Omental fat pad (tissue), 4 donors: Measurements from ENCODE around the gene TMEM167A. TPM values are rescaled to one million over a fixed set of nuclear protein-coding genes. Genes with fewer than 3 reads are reported as not detected.

Experiments used
- ATAC-seq: fragments of 150-250 bp; one replicate; pipeline ENCODE4 v1.9.1; 2016; ENCODE audit warnings: mild to moderate bottlenecking, moderate library complexity; ENCODE audit not compliant: low FRiP score
- DNase-seq: peaks from one replicate; pipeline ENCODE4 v3.0.0-alpha.2; 2019; ENCODE audit warnings: low spot score
- total RNA-seq, 4 donors: library from RNA; depleted of rRNA; stranded (reverse); fragments of >200 nt; gene quantifications; one replicate each; pipeline ENCODE4 v1.1.0, GENCODE V29; 2016
- TF ChIP-seq, protein P1 (sequence below), 3 donors: fragments of 450-650 bp; IDR thresholded peaks; one replicate each; pipeline ENCODE4 v1.5.1; 2016 to 2017; ENCODE audit warnings: antibody characterized with exemption in 3 of 3, mild to moderate bottlenecking in 3 of 3, moderate library complexity in 2 of 3

Gene TMEM167A
- total RNA-seq, 4 donors from 2014 or later = 41.6 to 51.9 (median 50.4) TPM

DNA sequence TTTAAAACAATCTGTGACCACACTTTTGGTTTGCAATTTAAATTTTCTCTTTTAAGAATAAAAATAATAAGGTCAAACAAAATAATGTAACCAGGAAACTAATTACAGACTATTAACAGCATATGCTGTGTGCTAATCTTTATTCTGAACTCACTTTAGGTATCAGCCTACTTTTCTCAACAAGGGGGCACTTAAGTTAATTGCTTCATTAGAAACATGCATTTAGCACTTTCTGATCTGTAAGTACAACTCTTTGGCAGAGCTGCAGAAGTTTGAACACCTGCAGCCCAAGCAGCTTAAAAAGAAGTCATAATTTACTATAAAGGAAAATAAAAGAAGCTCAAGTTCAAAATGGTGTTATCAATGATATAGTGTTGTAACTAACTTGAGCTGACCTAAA, 21.8 kb upstream of the TMEM167A start:
- ATAC-seq = no peak
- TF ChIP-seq, protein P1, sequence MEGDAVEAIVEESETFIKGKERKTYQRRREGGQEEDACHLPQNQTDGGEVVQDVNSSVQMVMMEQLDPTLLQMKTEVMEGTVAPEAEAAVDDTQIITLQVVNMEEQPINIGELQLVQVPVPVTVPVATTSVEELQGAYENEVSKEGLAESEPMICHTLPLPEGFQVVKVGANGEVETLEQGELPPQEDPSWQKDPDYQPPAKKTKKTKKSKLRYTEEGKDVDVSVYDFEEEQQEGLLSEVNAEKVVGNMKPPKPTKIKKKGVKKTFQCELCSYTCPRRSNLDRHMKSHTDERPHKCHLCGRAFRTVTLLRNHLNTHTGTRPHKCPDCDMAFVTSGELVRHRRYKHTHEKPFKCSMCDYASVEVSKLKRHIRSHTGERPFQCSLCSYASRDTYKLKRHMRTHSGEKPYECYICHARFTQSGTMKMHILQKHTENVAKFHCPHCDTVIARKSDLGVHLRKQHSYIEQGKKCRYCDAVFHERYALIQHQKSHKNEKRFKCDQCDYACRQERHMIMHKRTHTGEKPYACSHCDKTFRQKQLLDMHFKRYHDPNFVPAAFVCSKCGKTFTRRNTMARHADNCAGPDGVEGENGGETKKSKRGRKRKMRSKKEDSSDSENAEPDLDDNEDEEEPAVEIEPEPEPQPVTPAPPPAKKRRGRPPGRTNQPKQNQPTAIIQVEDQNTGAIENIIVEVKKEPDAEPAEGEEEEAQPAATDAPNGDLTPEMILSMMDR (IDR thresholded peaks at IDR 0.05) = no peak

DNA sequence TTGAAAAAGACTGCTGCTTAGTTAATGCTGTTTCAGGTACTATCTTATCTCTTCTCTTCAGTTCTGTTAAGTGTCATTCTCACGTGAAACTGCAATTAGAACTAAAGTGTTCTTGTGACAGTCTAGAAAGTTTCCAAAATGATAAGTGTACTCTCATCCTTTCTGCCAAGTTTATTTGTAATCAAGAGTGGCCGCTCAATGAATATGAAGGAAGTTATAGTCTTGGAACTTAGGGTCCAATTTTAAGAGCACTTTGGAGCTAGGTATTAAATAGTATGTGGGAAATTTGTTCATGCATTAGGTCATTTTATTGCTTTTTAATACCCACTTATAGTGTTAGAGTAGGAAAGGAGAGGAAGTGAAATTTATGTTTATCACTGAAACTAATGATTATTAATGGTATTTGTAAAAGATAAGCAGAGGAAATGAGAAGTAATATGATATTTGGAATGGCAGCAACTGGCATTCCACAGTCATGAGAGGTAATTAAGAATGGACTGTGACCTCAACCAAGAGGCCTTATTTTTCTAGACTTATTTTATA, 20.6 kb upstream of the TMEM167A start:
- no peak for DNase-seq
- ATAC-seq = no peak
- TF ChIP-seq, protein P1 (IDR thresholded peaks at IDR 0.05) = no peak

More for the DNA sequence above, 21.8 kb upstream of the TMEM167A start:
- DNase-seq = no peak

DNA sequence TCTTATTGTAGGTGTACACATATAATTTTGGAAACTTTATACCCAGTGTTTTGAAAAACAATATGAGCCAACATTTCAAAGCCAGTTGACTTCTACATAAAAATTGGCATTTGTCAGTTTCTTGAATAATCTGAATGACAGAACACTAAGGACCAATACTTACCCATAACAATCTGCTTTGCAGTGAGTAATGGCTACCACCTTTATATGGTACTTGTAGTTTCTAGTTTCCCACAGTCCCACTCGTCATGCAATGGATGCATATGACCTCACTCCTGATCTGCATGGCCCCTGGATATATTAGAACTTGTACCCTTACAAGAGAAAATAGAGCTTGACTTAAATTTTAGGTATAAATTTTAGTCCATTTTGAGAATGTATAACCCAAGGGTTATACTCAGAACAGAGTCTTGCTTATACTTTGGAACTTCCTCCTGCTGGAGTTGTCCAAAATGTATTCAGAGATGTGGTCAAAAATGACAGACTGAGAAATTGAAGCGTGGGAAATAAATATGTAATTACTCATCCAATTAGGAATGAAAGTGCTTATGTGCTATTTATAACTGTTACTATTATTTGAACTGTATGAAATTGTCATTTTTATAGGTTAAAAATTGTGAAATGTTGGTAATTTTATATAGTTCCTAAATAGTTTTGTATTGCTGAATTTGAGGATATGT, 19.6 kb upstream of the TMEM167A start:
- no peak for ATAC-seq
- TF ChIP-seq, protein P1 (IDR thresholded peaks at IDR 0.05) = no peak
- DNase-seq = no peak

DNA sequence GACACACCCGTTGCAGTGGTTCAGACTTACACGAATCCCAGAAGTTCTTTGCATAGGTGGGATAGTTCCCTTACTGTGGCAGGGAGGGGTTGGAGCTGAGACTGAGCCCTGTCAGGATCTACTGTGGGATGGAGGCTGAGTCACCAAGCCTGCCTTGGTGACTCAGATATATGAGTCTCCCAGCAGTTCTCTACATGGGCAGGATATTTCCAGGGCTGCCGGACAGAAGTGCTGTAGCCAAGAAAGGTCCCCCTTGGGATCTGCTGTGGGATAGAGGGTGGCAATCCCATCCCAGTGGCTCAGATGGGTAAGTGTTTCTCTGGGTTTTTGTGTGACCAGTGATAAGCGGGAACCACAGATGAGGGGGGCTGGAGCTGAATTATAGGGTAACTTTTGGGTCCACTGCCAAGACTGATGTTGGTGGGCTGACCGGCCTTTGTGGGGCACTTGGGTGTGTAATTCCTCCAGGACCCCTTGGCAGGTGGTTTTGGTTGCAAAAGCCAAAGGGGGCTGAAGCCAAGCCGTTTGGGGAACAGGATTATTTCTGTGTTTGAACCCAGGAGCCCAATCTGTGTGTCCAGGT, 18.9 kb upstream of the TMEM167A start:
- ATAC-seq = no peak
- TF ChIP-seq, protein P1 (IDR thresholded peaks at IDR 0.05) = no peak
- no peak for DNase-seq

DNA sequence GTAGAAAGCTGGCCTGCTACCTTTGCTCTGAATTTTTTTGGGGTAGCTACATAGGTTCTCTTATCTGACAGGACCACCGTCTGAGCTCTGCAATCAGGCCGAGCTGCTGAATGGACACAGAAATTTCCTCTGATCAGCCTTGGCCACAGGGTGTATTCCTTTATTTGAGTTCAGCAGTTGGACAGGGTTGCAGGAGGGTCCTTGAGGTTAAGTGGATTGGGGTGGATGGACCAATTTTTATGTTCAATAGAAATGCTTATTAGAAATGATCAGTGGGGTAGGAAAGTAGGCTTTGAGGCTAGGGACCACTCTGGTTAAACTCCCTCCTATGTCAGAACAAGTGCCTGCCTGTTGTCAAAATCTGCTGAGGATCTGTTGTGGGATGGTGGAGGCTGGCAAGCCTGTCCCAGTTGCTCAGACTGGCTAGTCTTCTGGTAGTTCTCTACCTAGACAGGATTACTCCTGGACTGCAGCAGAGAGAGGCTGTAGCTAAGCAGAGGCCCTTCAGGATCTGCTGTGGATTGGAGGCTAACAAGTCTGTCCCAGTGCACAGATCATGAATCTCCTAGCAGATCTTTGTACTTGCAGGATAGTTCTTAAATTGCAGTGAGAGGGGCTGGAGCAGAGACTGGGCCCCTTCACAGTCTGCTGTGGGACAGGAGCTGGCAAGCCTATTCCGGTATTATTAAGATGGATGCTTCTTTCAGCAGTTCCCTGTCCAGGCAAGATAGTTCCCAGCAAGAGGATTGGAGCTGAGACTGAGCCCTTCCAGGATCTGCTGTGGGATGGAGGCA, 18.2 kb upstream of the TMEM167A start:
- ATAC-seq = no peak
- TF ChIP-seq, protein P1 (IDR thresholded peaks at IDR 0.05) = no peak
- no peak for DNase-seq

DNA sequence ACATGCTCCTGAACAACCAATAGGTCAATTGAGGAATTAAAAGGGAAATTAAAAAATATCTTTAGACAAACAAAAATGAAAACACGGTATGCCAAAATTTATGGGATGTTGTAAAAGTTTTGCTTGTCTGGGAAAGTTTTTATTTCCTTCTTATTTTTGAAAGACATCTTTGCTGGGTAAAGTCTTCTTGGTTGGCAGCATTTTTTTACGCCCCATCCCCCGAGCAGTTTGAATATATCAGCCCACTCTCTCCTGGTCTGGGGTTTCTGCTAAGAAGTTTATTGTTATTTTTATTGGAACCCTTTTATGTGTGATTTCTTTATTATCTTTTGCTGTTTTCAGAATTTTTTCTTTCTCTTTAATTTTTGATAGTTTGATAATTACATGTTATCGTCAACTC, 16.5 kb upstream of the TMEM167A start:
- DNase-seq (no peak), ATAC-seq (no peak)
- TF ChIP-seq, protein P1 (IDR thresholded peaks at IDR 0.05) = no peak
